Activated gamma-delta T cell treated with anti-CD3 and anti-CD28 coated beads, Interleukin-2, amount 50 U/mL, for 16 hours (primary cell): Measurements from ENCODE around the gene CCDC7.
"Not testable (repeated sequence)": the region's sequence is repeated elsewhere in the genome, so short reads cannot be mapped to it uniquely, and the experiment has no call there.

Experiments used
- DNase-seq: peaks from one replicate; pipeline ENCODE4 v3.0.0-alpha.2; 2020; ENCODE audit warnings: low read depth

The CCDC7 gene

DNA sequence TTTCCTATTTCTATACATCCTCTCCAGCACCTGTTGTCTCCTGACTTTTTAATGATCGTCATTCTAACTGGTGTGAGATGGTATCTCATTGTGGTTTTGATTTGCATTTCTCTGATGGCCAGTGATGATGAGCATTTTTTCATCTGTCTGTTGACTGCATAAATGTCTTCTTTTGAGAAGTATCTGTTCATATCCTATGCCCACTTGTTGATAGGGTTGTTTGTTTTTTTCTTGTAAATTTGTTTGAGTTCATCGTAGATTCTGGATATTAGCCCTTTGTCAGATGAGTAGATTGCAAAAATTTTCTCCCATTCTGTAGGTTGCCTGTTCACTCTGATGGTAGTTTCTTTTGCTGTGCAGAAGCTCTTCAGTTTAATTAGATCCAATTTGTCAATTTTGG lies 253.7 kb downstream of the CCDC7 start:
- DNase-seq, result not testable (repeated sequence)

- DNase-seq, result no peak
These were observed 267.6 kb downstream of the CCDC7 start for GRCh38 chr10:32713560-32713959.

GRCh38 chr10:32731527-32731926 lies 285.6 kb downstream of the CCDC7 start:
- no peak for DNase-seq

DNA sequence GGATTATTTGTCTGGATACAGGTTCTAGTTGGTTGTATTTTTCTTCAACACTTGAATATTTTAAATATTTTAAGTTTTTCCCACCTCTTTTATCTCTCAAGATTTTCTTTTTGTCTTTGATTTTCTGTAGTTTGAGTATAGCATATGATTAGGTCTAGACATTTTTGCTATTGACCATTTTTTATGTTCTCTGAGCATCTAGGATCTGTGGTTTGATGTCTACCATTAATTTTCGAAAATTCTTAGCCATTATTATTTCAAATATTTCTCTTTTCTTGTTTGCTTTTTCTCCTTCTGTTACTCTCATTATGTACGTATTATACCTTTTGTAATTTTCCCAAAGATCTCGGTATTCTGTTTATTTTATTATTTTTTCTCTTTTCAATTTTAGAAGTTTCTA lies 293.0 kb downstream of the CCDC7 start:
- DNase-seq, result no peak

- no peak for DNase-seq
These were observed 298.4 kb downstream of the CCDC7 start for GRCh38 chr10:32744321-32744720.

DNA sequence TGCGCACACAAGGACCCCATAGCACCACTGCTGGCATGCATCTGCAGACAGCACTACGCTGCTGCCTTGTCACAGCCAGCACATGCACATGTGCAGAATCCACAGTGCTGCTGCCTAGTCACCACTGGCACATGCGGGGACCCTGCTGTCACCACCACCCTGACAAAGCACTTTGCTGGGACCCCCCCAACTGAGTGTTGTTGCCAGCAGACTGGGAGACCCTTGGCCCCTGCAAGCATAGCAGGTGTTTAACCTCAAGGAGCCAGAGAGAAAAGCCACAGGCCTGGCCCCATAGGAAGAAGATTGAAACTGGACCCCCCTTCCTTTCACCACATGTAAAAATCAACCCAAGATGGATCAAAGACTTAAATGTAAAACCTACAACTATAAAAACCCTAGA lies 300.9 kb downstream of the CCDC7 start:
- DNase-seq, result no peak

GRCh38 chr10:32751582-32751981 lies 305.6 kb downstream of the CCDC7 start:
- DNase-seq, result no peak

GRCh38 chr10:32754900-32755299 lies 309.0 kb downstream of the CCDC7 start:
- DNase-seq, result not testable (repeated sequence)

- DNase-seq, result no peak
These were observed 325.3 kb downstream of the CCDC7 start for GRCh38 chr10:32771217-32771616.

DNA sequence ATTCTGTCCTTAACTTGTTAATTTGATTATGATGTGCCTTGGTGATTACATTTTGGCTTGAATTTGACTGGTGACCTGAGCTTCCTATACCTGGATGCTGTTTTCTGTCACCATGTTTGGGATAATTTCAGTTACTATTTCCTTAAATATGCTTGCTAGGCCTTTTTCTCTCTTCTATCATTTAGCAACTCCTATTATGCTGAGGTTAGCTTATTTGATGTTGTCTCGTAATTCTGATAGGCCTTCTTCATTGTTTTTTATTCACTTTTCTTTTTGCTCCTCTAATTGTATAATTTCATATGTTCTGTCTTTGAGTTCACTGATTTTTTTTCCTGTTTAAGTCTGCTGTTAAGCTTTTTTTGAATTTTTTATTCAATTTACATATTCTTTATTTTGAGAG lies 327.2 kb downstream of the CCDC7 start:
- no peak for DNase-seq

- no peak for DNase-seq
These were observed 341.0 kb downstream of the CCDC7 start for GRCh38 chr10:32786968-32787367.

DNA sequence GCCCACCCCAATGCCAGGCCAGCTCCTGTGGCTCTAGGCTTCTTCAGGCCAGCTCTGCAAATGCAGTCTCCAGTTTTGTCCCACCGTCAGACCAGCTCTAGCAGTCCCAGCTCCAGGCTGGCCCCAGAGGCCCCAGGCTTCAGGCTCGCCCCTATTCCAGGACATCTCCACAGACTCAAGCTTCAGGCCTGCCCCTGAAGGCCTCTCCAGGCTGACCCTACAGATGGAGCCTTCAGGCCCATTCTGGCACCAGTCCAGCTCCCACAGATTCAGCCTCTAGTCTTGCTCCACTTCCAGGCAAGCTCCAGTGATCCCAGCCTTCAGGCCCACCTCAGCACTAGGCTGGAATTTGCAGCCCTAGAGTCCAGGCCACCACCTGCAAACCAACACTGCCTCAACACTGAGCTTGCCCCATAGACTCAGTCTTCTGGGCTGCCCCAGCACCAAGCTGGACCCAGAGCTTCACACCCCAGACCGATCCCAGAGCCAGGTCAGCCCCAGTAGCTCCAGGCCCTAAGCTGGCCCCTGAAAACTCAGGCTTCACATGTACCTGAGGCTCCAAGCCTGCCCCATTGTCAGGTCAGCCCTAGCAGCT lies 341.8 kb downstream of the CCDC7 start:
- DNase-seq, result no peak

GRCh38 chr10:32788359-32788758 lies 342.4 kb downstream of the CCDC7 start:
- DNase-seq, result no peak

GRCh38 chr10:32790483-32790882 lies 344.5 kb downstream of the CCDC7 start:
- no peak for DNase-seq

GRCh38 chr10:32793033-32793432 lies 347.1 kb downstream of the CCDC7 start:
- DNase-seq, result no peak

GRCh38 chr10:32795598-32796183 lies 349.8 kb downstream of the CCDC7 start:
- no peak for DNase-seq

GRCh38 chr10:32797393-32797792 lies 351.5 kb downstream of the CCDC7 start:
- not testable (repeated sequence) for DNase-seq

GRCh38 chr10:32846974-32847373 lies 401.0 kb downstream of the CCDC7 start:
- DNase-seq, result no peak

GRCh38 chr10:32851301-32851700 lies 405.4 kb downstream of the CCDC7 start:
- no peak for DNase-seq

- no peak for DNase-seq
These were observed 408.5 kb downstream of the CCDC7 start for GRCh38 chr10:32854435-32854834.

DNA sequence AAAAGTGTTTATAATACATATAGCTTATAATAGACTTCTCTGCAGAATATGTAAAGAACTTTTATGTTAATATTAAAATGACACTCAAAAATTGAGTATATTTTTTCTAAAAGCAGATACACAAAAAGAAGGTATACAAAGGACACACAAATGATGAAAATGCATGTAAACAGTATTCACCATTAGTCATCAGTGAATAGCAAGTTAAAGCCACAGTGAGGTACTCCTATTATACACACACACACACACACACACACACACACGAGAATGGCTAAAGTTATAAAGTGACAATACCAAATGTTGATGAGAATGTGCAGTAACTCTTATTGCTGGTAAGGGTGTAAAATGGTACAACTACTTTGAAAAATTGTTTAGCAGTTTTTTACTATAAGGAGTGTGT lies 419.2 kb downstream of the CCDC7 start:
- no peak for DNase-seq

- DNase-seq, result no peak
These were observed 432.0 kb downstream of the CCDC7 start for GRCh38 chr10:32877915-32878314.

DNA sequence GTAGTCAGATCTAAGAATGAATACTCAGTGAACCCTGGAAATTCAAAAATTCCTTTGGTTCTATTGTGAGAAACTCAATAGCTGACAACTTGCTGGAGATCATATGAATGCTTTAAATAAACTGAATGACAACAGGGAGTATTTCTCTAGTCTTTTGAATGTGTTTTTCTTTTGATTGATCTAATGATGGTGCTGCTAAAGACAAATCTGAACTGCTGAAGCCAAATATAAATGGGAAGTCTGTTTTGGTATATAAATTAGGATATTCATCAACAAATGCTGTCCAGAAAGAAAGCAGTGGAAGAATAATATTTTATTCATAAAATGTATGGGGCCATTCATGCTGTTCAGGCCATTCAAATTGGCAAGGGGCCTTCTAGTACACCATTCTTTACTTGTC lies 432.7 kb downstream of the CCDC7 start:
- DNase-seq, result no peak

DNA sequence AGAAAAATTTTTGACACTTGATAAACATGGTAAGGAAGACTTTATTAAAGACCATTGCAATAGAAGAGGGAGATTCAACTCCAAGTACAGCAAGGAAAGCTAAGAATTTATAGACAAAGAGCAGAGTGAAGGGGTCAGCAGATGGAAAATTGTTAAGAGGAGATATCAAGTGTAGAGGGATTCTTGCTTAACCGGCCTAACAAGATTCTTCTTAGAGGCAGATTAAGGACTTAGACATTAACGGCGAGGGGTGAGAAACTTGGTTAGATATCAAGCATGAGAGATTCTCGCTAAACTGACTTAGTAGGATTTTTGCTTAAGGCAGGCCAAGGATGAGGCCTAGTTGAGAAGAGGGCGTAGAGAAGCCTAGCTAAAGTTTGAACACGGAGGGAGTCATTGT lies 436.1 kb downstream of the CCDC7 start:
- DNase-seq, result no peak
